Measurements from ENCODE around the gene SYPL1. TPM values are rescaled to one million over a fixed set of nuclear protein-coding genes. Genes with fewer than 3 reads are reported as not detected.

SYPL1 gene
- total RNA-seq, 1 donor from 2014 or later: 29.3 TPM

DNA sequence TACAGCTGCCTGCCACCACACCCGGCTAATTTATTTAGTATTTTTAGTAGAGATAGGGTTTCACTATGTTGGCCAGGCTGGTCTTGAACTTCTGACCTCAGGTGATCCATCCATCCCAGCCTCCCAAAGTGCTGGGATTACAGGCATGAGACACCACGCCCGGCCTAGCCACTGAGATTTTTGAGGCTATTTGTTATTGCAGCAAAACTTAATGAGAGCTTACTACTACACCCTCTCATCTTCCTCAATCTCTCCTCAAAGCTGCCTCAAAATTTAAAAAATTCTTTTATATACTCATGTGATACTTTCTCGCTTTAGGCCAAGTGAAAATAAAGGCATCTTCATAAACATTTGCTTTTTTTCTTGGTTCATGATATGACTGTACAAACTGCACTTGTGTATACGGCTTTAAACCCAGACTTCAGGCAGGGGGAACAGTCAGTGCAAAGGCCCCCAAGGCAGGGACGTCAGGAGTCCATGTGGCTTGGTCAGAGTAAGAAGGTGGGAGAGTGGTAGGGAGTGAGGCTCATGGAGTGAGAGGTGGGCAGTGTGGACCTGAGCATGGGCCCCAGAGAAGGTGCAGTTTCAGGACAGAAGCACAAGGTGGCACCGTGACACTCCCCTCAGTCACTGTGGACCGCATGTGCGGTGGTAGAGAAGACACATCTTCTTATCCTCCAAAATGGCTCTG lies 55.5 kb downstream of the SYPL1 start:
- intact Hi-C loops (cut with micrococcal nuclease): loop anchor here (1.0 to 5.0 kb wide), 6 partner anchors 15 to 606 kb away; partner anchors contain the start of genes CCDC71L and SYPL1

DNA sequence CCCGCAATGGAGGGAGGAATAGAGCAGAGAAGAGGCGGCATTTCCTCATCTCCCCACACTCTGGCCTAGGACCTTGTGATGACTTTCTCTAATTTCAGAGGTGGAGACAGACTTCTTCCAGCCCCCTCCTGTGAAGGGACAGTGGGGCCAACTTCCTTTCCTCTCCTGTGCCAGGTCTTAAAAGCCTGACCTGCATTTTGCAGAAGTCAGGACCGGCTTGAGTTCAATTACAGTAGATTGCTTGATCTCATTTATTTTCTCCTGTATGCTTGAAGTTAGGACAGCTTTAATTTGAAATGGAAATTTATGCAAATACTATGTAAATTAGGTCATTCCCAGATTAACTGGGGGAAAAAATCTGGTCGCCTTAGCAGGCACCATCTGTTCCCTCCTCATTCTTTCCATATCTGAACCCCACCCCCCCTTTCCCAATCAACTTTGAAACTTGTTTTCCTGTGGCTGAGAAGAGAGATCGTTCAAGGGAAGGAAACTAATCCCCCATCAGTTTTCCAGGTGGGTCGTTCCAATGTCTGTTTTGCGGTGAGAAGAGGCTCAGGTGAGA lies 57.1 kb downstream of the SYPL1 start:
- intact Hi-C loops (cut with micrococcal nuclease): loop anchor here (5.0 kb wide), 1 partner anchor 607 kb away; the partner anchor contains the start of gene CCDC71L

DNA sequence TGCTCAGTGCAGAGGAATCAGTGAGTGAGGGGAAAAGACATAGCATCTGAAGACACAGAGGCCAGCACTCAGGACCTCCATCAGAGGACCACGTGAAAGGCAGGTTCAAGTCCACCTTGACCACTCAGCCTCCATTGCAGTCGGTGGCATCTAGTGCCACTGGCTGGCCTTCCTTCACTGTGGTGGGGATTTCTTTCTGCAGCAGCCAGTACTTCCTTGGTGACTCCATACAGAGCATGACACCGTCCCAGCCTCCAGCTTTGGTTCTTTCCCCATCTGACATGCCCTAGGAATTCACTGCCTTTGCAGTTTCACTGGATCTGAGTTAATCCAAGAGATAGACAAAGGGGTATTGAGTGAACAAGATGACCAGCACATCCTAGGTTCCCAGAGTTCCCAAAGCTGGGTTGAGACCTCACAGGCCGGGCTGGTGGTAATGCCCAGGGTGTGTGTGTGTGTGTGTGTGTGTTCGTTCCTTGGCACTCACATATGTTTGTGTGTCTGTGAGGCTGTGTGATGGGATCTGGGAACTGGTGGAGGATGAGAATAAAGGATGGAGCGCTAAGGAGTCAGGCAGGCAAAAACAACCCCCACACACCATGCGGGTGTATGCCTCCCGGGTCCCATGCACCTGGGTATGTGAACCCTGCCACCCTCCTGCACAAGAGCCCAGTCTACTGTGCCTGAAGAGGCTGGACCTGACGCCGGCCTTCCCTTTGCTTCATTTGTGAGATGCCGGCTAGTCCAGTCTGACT lies 57.8 kb downstream of the SYPL1 start:
- intact Hi-C loops (cut with micrococcal nuclease): no loop called here

DNA sequence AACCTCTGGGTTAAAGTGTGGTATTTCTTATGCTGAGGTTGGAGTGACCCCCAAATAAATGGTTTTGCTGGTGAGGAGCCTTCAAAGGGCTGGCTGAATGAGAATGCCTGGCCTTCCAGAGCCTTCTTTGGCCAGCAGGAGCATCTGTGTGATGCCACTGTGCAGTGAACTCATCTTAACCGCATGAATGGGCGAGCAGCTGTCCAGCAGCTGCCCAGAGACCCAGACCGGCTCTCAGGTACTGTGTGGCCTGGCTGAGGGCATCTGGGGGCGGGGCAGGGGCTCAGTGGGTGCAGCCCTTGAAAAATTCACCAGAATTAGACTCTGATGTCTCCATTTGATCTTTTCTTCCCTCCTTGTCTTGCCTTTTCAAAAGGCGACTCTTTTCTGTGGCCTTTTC lies 59.0 kb downstream of the SYPL1 start:
- intact Hi-C loops (cut with micrococcal nuclease): no loop called here

DNA sequence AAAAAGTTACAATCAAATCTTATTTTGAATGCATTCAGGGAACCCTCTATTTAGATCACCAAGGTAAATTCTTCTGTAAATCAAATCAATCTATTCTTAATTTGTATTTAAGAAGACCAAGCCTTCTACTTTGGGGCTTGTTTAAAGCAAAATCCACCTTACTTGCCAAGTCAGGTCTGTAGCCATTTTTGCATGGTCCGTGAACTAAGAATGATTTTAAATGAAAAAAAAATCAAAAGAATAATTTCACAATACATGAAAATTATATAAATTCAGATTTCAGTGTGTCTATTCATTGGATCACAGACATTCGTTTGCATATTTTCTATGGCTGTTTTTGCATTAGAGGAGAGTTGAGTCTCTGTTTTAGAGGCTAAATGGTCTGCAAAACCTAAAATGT lies 59.4 kb downstream of the SYPL1 start:
- intact Hi-C loops (cut with micrococcal nuclease): no loop called here

DNA sequence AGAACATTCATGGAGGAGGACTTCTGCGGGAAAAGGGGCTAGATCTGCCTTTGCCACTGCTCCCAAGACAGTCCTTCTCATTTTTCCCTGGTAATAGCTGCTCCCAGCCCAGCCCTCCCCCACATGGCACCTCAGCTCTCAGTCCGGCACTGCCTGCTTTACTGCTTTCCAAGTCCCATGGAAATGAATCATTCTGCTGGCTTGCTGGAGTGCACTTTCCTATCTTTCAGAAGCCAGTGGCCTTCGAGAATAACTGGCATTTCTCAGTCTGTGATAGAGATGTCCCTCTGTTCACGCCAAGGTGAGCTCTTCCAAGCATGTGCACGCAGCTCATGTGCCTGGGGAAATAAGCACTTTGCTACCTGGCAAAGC lies 61.4 kb downstream of the SYPL1 start:
- intact Hi-C loops (cut with micrococcal nuclease): no loop called here

DNA sequence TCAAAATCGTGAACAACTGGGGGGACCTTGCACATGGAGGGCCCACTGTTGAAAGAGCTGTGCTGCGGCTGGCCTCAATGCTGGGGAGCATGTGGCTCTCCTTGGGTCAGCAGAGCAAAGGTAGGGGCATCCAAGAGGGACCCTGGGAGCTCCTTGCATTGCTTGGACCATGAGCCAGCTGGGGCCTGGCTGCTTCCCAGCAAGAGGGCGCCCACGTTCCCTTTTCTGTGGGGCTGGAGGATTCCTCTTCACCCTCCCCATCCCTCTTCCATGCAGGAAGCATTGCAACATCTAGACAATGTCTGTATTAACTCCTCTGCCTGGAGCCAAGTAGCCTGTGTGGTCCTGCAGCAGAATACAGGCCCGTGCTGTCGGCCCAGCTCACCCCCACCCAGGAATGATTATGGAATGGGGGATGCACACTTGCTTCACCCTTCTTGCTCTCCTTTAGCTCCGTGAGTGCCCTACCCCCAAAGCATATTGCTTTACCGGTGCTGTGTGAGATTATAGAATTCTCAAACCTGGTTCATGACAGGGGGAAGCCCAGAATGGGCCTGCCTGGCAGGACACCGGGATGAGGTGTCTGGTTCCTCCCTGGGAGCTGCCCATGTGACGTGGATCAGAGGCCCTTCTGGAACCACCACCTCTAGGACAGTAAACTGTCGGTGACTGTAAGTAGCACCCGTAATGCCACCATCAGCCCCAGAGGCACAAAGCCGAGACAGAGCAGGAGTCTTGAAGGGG lies 61.9 kb downstream of the SYPL1 start:
- intact Hi-C loops (cut with micrococcal nuclease): no loop called here

DNA sequence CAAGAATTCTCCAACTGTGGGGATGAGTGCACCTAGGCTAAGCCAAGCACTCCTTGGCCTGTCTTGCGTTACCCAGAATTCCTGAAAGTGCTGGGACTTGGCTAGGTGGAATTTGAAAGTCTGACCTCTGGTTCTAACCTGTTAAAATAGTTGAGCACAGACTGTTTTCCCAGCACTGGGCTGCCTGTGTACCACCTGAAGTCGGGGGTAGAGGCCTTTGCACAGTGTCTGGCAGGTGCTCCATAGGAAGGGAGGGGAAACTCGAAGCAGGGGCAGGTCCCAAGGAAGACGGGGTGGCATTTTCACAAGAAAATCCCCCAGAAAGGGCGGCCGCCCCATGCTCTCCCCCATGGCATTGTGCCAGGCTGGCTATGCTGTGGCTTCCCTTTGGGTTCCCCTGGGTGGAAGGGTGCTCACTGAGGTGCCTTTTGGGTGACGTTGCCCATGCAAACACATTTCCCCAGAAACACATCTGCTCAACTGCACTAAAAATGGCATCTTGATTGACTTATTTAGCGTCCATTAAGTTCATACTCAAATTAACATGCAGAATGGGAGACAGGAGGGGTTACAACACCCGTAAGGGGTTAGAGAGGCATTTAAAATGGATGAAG lies 62.9 kb downstream of the SYPL1 start:
- intact Hi-C loops (cut with micrococcal nuclease): loop anchor here (10.0 kb wide), 1 partner anchor 624 kb away; no protein-coding TSS in a partner anchor

DNA sequence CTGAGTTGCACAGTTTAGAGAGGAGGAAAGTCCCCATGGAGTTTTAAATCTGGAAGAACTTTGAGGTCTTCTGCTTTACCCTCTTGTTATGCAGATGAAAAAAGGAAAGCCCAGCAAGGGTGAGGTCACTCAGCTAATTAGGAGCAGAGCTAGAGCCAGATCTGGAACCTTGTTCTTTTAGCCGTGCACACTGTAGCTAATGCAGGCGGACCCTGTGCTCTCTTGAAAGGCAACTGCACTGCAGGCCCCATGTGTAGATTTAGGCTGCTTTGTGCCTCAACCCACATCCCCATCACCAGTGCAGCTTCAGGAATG lies 63.4 kb downstream of the SYPL1 start:
- intact Hi-C loops (cut with micrococcal nuclease): loop anchor here (10.0 kb wide), 1 partner anchor 624 kb away; no protein-coding TSS in a partner anchor

DNA sequence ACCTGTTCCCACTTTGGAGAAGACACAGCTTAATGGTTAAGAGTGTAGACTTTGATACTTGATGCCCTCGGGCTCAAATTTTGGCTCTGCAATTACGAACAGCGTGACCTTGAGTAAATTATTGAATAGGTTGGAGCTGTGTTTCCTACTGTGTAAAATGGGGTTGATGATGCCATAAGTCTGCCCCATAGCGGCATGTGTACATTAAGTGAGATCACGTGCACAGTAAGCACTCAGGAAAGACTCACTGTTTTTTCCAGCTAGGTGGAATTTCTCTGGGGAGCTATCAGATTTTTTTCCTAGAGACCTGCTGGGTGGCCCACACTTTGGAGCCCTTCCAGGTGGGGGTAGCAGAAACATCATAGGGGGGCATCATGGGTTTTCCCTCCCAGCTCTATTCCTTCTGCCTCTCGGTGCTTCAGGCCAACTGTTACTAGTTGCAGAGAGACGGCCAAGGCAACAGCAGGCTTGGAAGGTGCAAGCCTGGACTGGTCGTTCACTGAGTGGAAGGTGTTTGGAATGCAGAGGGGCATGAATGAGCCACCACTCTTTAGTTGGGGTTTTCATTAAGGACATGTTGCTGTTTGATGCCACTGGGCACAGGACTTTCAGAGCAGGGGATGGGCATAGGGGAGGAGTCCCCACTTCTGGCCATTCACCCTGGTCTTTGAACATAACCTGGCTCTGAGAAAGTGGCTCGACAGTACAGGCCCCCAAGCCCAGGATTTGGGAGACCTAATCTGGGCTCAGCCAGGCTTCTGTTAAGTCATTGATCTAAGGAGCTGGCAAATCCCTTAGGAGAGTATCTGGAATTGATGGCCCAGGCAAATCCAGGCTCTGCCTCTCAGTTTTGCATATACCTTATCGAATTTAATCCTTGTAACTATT lies 64.0 kb downstream of the SYPL1 start:
- intact Hi-C loops (cut with micrococcal nuclease): loop anchor here (10.0 kb wide), 1 partner anchor 623 kb away; no protein-coding TSS in a partner anchor

DNA sequence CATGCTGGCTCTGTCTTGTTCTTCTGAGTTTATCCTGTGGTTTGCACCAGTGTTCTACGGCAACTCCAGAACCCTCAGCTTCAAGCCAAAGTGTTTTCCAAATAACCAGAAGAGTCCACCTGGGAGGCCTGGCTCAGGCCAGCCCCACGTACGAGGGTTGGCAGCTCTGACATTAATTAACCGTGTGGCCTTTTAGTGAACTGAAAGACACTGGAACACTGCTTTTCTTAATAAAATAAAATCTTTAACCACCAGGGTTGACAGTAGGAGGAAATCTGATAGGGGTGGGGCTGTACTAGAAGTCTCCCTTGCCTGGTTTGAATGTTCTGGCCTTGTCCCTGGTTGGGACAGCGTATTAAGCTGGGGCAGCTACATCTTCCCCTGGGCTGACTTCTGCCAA lies 64.9 kb downstream of the SYPL1 start:
- intact Hi-C loops (cut with micrococcal nuclease): loop anchor here (10.0 kb wide), 1 partner anchor 622 kb away; no protein-coding TSS in a partner anchor

DNA sequence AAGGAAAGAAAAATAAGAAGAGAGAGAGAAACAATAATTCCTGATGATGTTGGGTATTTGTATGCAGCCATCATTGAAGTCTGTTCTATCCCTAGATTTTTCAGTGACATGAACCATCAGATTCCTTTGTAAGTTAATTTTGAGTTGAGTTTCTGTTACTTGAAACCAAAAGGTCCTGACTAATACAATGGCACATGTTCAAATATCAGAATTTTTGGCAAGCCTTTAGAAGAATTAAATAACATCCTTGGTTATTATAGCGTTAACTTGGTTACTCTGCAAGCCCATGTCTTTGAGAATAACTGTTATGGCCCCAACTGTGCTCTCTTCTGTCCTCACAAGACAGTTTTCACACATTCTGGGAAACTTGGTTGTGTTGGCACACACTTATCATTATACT lies 66.5 kb downstream of the SYPL1 start:
- intact Hi-C loops (cut with micrococcal nuclease): loop anchor here (10.0 kb wide), 1 partner anchor 621 kb away; no protein-coding TSS in a partner anchor

DNA sequence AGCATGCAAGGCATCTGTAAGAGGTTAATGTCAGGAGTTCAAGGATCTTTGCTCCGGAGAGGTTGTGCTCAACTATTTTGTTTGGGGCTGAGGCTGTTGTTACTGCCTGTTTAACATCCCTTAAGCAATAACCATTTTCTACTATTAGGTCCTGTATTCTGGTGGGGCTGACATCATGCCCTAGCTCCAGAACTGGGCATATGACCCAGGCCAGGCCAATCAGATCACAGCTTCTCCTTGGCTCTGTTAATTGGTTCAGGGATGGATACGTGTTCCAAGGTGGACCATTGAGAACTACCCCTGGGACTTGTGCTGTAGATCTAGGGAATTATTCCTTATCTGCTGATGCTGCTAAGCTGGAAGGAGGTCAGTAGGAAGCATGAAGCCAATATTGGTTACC lies 67.0 kb downstream of the SYPL1 start:
- intact Hi-C loops (cut with micrococcal nuclease): loop anchor here (10.0 kb wide), 1 partner anchor 620 kb away; no protein-coding TSS in a partner anchor

DNA sequence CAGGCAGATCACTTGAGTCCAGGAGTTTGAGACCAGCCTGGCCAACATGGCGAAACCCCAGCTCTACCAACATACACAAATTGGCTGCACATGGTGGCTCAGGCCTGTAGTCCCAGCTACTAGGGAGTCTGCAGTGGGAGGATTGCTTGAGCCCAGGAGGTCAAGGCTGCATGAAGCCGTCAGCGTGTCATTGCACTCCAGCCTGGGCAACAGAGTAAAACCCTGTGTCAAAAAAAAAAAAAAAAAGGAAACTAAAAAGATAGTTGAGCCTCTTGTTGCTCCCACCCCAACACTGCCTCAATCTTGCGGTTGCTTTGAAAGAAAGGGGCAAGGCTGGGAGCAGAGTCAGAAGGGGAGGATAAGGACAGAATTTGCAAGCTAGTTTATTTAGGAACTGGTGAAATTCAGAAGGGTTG lies 69.9 kb downstream of the SYPL1 start:
- intact Hi-C loops (cut with micrococcal nuclease): loop anchor here (1.0 to 10.0 kb wide), 11 partner anchors 20 to 1119 kb away; partner anchors contain the start of gene RINT1

DNA sequence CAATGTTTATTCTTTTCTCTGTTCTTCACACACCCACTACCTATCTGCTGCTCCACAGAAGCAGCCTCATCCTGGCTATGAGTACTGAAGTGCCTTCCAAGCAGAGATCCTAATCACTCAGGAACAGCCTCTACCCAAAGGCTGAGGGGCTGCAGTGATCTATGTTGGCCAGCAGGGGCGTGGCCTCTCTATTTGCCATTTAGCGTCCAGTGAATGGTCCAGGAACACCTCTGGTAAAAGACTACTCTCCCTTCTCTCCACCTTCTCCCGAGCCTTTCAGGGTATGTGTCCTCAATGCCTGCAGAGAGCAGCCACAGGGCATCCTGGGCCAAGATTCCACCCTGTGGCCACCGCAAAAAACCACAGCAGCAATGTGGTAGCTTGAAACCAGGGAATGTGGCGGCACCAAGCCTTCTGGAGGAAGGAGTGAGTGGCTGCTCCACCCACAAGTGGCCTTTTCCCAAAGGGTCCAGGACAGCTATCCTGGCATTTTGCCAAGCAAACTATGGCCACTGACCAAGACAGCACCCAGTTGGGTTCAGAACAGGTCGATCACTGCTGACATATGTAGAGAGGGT lies 70.9 kb downstream of the SYPL1 start:
- intact Hi-C loops (cut with micrococcal nuclease): loop anchor here (2.0 to 10.0 kb wide), 3 partner anchors 164 to 616 kb away; partner anchors contain the start of genes ATXN7L1 and RINT1
